Panc1 (cell line): ENCODE results near the gene SEBOX. TPM values are rescaled to one million over a fixed set of nuclear protein-coding genes. Genes with fewer than 3 reads are reported as not detected.

Experiments
- ATAC-seq: fragments of 200-7000 bp; cut with Tn5 transposase; 2 replicates; pipeline ENCODE4 v1.9.1; 2020; ENCODE audit warnings: mild to moderate bottlenecking, moderate library complexity
- BruUV-seq: library from RNA; stranded (reverse); fragments of 400-500 nt; replicated peaks from 2 replicates; lab custom pipeline; 2021; lab: Mats Ljungman, UMichigan
- CTCF ChIA-PET: fragments of 300-600 bp; sonication (Branson Sonifier 250); formaldehyde crosslinking; loops from one replicate; lab custom pipeline; 2022; ENCODE audit warnings: antibody characterized with exemption; lab: Charles Lee
- POLR2A ChIA-PET: fragments of 300-600 bp; sonication (Branson Sonifier 250); formaldehyde crosslinking; loops from one replicate; lab custom pipeline; 2022; ENCODE audit warnings: antibody characterized with exemption; lab: Charles Lee
- DNase-seq: peaks from one replicate; pipeline ENCODE4 v3.0.0-alpha.2; 2010; ENCODE audit warnings: low read depth, low spot score
- H3K27ac ChIP-seq: 2 replicates; pipeline ENCODE4 v1.5.1; 2011; ENCODE audit warnings: mild to moderate bottlenecking, low read length, inconsistent platforms
- H3K27me3 ChIP-seq: fragments of 200-500 bp; sonication (Bioruptor generic); 2 replicates; pipeline ENCODE4 v1.6.0; 2014; ENCODE audit warnings: low read length, inconsistent platforms; ENCODE audit not compliant: control insufficient read depth, insufficient read depth
- H3K36me3 ChIP-seq: fragments of 200-500 bp; sonication (Bioruptor generic); 2 replicates; pipeline ENCODE4 v1.5.1; 2014; ENCODE audit warnings: inconsistent platforms, mild to moderate bottlenecking, low read length, moderate library complexity; ENCODE audit not compliant: control insufficient read depth, insufficient read depth
- H3K4me1 ChIP-seq: 2 replicates; pipeline ENCODE4 v1.5.1; 2011; ENCODE audit warnings: inconsistent platforms, mild to moderate bottlenecking, low read length, moderate library complexity; ENCODE audit not compliant: control insufficient read depth, insufficient read depth
- H3K4me3 ChIP-seq, 2 experiments: 2 replicates each; pipeline ENCODE4 v1.5.1; 2011 to 2012; ENCODE audit warnings: low read depth in 2 of 2, low read length in 2 of 2, mild to moderate bottlenecking in 2 of 2, inconsistent platforms in 1 of 2, moderate library complexity in 1 of 2
- H3K9me3 ChIP-seq: fragments of 200-500 bp; sonication (Bioruptor generic); 2 replicates; pipeline ENCODE4 v1.5.1; 2014; ENCODE audit warnings: low read depth, mild to moderate bottlenecking, inconsistent platforms, low read length, moderate library complexity; ENCODE audit not compliant: control insufficient read depth, insufficient read depth
- CTCF ChIP-seq: fragments of 450-650 bp; IDR thresholded peaks from 2 replicates; pipeline ENCODE4 v1.5.1; 2017; ENCODE audit warnings: mild to moderate bottlenecking
- POLR2AphosphoS5 ChIP-seq: IDR thresholded peaks from 2 replicates; pipeline ENCODE4 v1.6.1; 2012; ENCODE audit warnings: mild to moderate bottlenecking, low read depth, low read length, moderate library complexity
- SIN3A ChIP-seq: IDR thresholded peaks from 2 replicates; pipeline ENCODE4 v1.6.1; 2012; ENCODE audit warnings: low read depth, mild to moderate bottlenecking, low read length, moderate library complexity, borderline replicate concordance; ENCODE audit not compliant: insufficient read depth
- TCF7L2 ChIP-seq: IDR thresholded peaks from 2 replicates; pipeline ENCODE4 v1.6.1; 2011; ENCODE audit warnings: mild to moderate bottlenecking, low read depth, low read length, inconsistent platforms
- in situ Hi-C: cut with HindIII; loops from 2 replicates; pipeline ENCODE4 v1.10.0; 2016; ENCODE audit warnings: low sequenced_read_pairs, low pct_unique_long_range_greater_than_20kb
- intact Hi-C: fragments of 100-400 bp; cut with micrococcal nuclease; formaldehyde crosslinking; loops from one replicate; pipeline ENCODE4 v1.10.0; 2022; ENCODE audit not compliant: unreplicated experiment
- total RNA-seq: library from RNA; stranded (reverse); gene quantifications from one replicate; pipeline ENCODE4 v1.2.1, GENCODE V29; 2021; ENCODE audit not compliant: unreplicated experiment
- TF ChIP-seq, protein P1 (sequence below), 2 experiments: IDR thresholded peaks; 2 replicates each; pipeline ENCODE4 v1.6.1; 2011 to 2012; ENCODE audit warnings: low read depth in 2 of 2, control low read depth in 1 of 2, low read length in 1 of 2, mild to moderate bottlenecking in 1 of 2, moderate library complexity in 1 of 2; ENCODE audit not compliant: insufficient read depth in 1 of 2

The SEBOX gene
- total RNA-seq, 1 experiment from 2014 or later: not detected

DNA sequence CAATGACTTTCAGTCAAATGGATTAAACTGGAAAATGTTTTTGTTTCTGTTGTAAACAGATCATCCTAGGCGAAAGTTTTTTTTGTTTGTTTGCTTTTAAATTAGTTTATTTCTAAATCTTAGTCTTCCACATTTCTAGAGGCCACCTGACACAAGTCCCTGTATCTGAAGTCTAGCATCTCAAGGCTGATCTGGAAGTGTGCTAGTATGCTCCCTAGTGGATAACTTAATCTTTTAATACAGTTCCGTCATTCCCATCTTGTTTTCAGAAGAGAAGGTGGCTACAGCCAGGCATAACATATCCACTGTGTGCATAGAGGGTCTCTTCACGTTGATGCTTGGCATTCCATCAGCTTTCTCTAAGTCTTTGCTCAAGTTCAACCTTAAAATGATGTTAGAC, 37.3 kb downstream of the SEBOX start:
- peak; percentile 63; the same call in 1 of the 2 replicates for ATAC-seq
- no TSS peak for BruUV-seq
- intact Hi-C loops: no loop called here
- POLR2A ChIA-PET: no interaction called here
- no peak overlapping the region for H3K4me3 ChIP-seq
- CTCF ChIA-PET: no interaction called here
- H3K36me3 ChIP-seq: no peaks in the 10 kb centered on the region
- H3K4me1 ChIP-seq: no peaks in the 10 kb centered on the region
- TF ChIP-seq TCF7L2 (no peak), CTCF (peak; percentile 28; the same call in 1 of the 2 replicates)
- H3K27ac ChIP-seq: no peak overlapping the region
- in situ Hi-C loops: no loop called here
- no peaks in the 10 kb centered on the region for H3K9me3 ChIP-seq
- DNase-seq: no peak
- H3K27me3 ChIP-seq: no peaks in the 10 kb centered on the region

GRCh38 chr17:28327031-28327607, 37.9 kb downstream of the SEBOX start:
- Histone ChIP-seq H3K36me3 (no peaks in the 10 kb centered on the region), H3K27me3 (no peaks in the 10 kb centered on the region), H3K4me1 (no peaks in the 10 kb centered on the region), H3K27ac (no peak overlapping the region), H3K4me3 (no peak overlapping the region), H3K9me3 (no peaks in the 10 kb centered on the region)
- CTCF ChIA-PET: no interaction called here
- TF ChIP-seq, protein P1, sequence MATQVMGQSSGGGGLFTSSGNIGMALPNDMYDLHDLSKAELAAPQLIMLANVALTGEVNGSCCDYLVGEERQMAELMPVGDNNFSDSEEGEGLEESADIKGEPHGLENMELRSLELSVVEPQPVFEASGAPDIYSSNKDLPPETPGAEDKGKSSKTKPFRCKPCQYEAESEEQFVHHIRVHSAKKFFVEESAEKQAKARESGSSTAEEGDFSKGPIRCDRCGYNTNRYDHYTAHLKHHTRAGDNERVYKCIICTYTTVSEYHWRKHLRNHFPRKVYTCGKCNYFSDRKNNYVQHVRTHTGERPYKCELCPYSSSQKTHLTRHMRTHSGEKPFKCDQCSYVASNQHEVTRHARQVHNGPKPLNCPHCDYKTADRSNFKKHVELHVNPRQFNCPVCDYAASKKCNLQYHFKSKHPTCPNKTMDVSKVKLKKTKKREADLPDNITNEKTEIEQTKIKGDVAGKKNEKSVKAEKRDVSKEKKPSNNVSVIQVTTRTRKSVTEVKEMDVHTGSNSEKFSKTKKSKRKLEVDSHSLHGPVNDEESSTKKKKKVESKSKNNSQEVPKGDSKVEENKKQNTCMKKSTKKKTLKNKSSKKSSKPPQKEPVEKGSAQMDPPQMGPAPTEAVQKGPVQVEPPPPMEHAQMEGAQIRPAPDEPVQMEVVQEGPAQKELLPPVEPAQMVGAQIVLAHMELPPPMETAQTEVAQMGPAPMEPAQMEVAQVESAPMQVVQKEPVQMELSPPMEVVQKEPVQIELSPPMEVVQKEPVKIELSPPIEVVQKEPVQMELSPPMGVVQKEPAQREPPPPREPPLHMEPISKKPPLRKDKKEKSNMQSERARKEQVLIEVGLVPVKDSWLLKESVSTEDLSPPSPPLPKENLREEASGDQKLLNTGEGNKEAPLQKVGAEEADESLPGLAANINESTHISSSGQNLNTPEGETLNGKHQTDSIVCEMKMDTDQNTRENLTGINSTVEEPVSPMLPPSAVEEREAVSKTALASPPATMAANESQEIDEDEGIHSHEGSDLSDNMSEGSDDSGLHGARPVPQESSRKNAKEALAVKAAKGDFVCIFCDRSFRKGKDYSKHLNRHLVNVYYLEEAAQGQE (IDR thresholded peaks at IDR 0.05; ENCODE audit: insufficient read depth in 1 of 2, low read depth in 2 of 2, low read length in 1 of 2): no peak
- TF ChIP-seq CTCF (no peak), POLR2AphosphoS5 (no peak), SIN3A (no peak), TCF7L2 (no peak)
- DNase-seq (no peak), ATAC-seq (0 out of 2 replicates have a peak, but pooled peaks have one; percentile 32)
- no TSS peak for BruUV-seq
- intact Hi-C loops: no loop called here
- POLR2A ChIA-PET: no interaction called here
- in situ Hi-C loops: no loop called here
